Endothelial cell of umbilical vein (primary cell): Measurements from ENCODE around the gene MRGPRE. TPM values are rescaled to one million over a fixed set of nuclear protein-coding genes. Genes with fewer than 3 reads are reported as not detected.

Source experiments
- BruUV-seq: library from RNA; stranded (reverse); fragments of 400-500 nt; replicated peaks from 2 replicates; lab custom pipeline; 2021; lab: Mats Ljungman, UMichigan
- CTCF ChIA-PET: fragments of 300-600, 350-600 bp; sonication (Branson Sonifier 250); formaldehyde crosslinking; loops from one replicate; lab custom pipeline; 2021; ENCODE audit warnings: antibody characterized with exemption, inconsistent platforms; lab: Charles Lee
- POLR2A ChIA-PET: fragments of 300-600, 350-600 bp; sonication (Branson Sonifier 250); formaldehyde crosslinking; loops from one replicate; lab custom pipeline; 2021; ENCODE audit warnings: antibody characterized with exemption, inconsistent platforms; lab: Charles Lee
- DNase-seq: peaks from one replicate; pipeline ENCODE4 v3.0.0-alpha.2; 2011; ENCODE audit warnings: low read depth, low spot score
- FAIRE-seq: peaks from 2 replicates; lab custom pipeline; 2011; peaks lifted over from hg19 to GRCh38; lab: Jason Lieb, UNC
- H2AFZ ChIP-seq: 2 replicates; pipeline ENCODE4 v1.6.0; 2012; ENCODE audit warnings: low read depth, low read length, control low read depth, inconsistent platforms
- H3K27ac ChIP-seq: 2 replicates; pipeline ENCODE4 v1.5.1; 2011; ENCODE audit warnings: low read depth, mild to moderate bottlenecking, control low read depth, low read length, moderate library complexity; ENCODE audit not compliant: insufficient read depth
- H3K27me3 ChIP-seq, 2 experiments: 2 replicates each; pipeline versions ENCODE4 v1.6.0 to v1.6.1; 2011; ENCODE audit warnings: low read length in 2 of 2, mixed read lengths in 1 of 2; ENCODE audit not compliant: control insufficient read depth in 2 of 2, insufficient read depth in 2 of 2
- H3K36me3 ChIP-seq, 2 experiments: 2 replicates in 1 of 2; 3 replicates in 1 of 2; pipeline ENCODE4 v1.5.1; 2011; ENCODE audit warnings: low read length in 2 of 2, mild to moderate bottlenecking in 1 of 2, moderate library complexity in 1 of 2; ENCODE audit not compliant: control insufficient read depth in 2 of 2, insufficient read depth in 2 of 2; ENCODE audit errors: extremely low read depth in 1 of 2
- H3K4me1 ChIP-seq: 3 replicates; pipeline ENCODE4 v1.5.1; 2011; ENCODE audit warnings: mild to moderate bottlenecking, low read length; ENCODE audit not compliant: control insufficient read depth, insufficient read depth; ENCODE audit errors: extremely low read depth
- H3K4me2 ChIP-seq: 2 replicates; pipeline ENCODE4 v1.6.1; 2011; ENCODE audit warnings: low read length, control low read depth, mixed read lengths; ENCODE audit not compliant: insufficient read depth
- H3K4me3 ChIP-seq, 3 experiments: fragments of 200-600 bp in 1 of 3; sonication (generic), shearing (Covaris generic) in 1 of 3; replicated peaks in 1 of 3; 2 replicates each; pipeline ENCODE4 v1.5.1; 2011 to 2016; ENCODE audit warnings: control low read depth in 3 of 3, low read length in 3 of 3, mild to moderate bottlenecking in 2 of 3, inconsistent platforms in 1 of 3, low read depth in 1 of 3, moderate library complexity in 1 of 3; ENCODE audit not compliant: insufficient read depth in 1 of 3
- H3K79me2 ChIP-seq: 2 replicates; pipeline ENCODE4 v1.6.0; 2012; ENCODE audit warnings: low read length, inconsistent platforms; ENCODE audit not compliant: control insufficient read depth, insufficient read depth
- H3K9ac ChIP-seq: replicated peaks from 2 replicates; pipeline ENCODE3; 2011; ENCODE audit warnings: low read length, control low read depth; ENCODE audit not compliant: insufficient read depth; ENCODE audit errors: extremely low read depth
- H3K9me1 ChIP-seq: replicated peaks from 3 replicates; pipeline ENCODE4 v1.6.0; 2011; ENCODE audit warnings: mild to moderate bottlenecking, low read length; ENCODE audit not compliant: control insufficient read depth, insufficient read depth; ENCODE audit errors: extremely low read depth
- H3K9me3 ChIP-seq: replicated peaks from 2 replicates; pipeline ENCODE4 v1.5.1; 2012; ENCODE audit warnings: low read length, inconsistent platforms; ENCODE audit not compliant: control insufficient read depth, insufficient read depth
- H4K20me1 ChIP-seq: replicated peaks from 2 replicates; pipeline ENCODE3; 2011; ENCODE audit warnings: mild to moderate bottlenecking, low read length; ENCODE audit not compliant: control insufficient read depth, insufficient read depth; ENCODE audit errors: extremely low read depth
- EZH2 ChIP-seq: IDR thresholded peaks from 2 replicates; pipeline ENCODE4 v1.6.1; 2012; ENCODE audit warnings: borderline replicate concordance, low read depth, mild to moderate bottlenecking, moderate library complexity, low read length, inconsistent platforms; ENCODE audit not compliant: severe bottlenecking
- FOS ChIP-seq: IDR thresholded peaks from 2 replicates; pipeline ENCODE4 v1.6.1; 2011; ENCODE audit warnings: mild to moderate bottlenecking, low read length, moderate library complexity, borderline replicate concordance; ENCODE audit not compliant: insufficient read depth
- GATA2 ChIP-seq: IDR thresholded peaks from 2 replicates; pipeline ENCODE4 v1.7.0; 2011; ENCODE audit warnings: low read depth, mild to moderate bottlenecking, moderate library complexity, mixed read lengths, low read length; ENCODE audit not compliant: insufficient read length, insufficient read depth
- JUN ChIP-seq: IDR thresholded peaks from 2 replicates; pipeline ENCODE4 v1.6.1; 2011; ENCODE audit warnings: borderline replicate concordance, low read depth; ENCODE audit not compliant: insufficient read length, insufficient read depth
- MYC ChIP-seq: IDR thresholded peaks from one replicate; pipeline ENCODE4 v1.6.1; 2011; ENCODE audit warnings: mild to moderate bottlenecking, low read depth, low read length
- POLR2A ChIP-seq: IDR thresholded peaks from 2 replicates; pipeline ENCODE4 v1.6.1; 2012; ENCODE audit warnings: low read depth, mild to moderate bottlenecking, control low read depth, low read length
- POLR2AphosphoS5 ChIP-seq: IDR thresholded peaks from 2 replicates; pipeline ENCODE4 v1.6.1; 2012; ENCODE audit warnings: low read depth, mild to moderate bottlenecking, control low read depth, low read length, moderate library complexity; ENCODE audit not compliant: insufficient read depth
- dilution Hi-C: fragments of 300-500 bp; cut with MboI; formaldehyde crosslinking; loops from one replicate; pipeline ENCODE4 v1.15.0; 2019; ENCODE audit warnings: low sequenced_read_pairs; ENCODE audit not compliant: extremely low pct_ligation_motif_present
- intact Hi-C: fragments of 100-400 bp; cut with micrococcal nuclease; formaldehyde crosslinking; loops from one replicate; pipeline ENCODE4 v1.10.0; 2022
- polyA plus RNA-seq, 4 experiments: library from polyadenylated mRNA; depleted of rRNA in 3 of 4; stranded (reverse) in 3 of 4; unstranded in 1 of 4; fragments of >200 nt; gene quantifications; 2 replicates each; pipeline versions ENCODE4 v1.2.1 to v1.2.3, GENCODE V29; 2011 to 2012; ENCODE audit warnings: missing spikeins in 1 of 4
- total RNA-seq: library from RNA; stranded (reverse); gene quantifications from 2 replicates; pipeline ENCODE4 v1.2.3, GENCODE V29; 2021
- TF ChIP-seq, protein P1 (sequence below), 2 donors: IDR thresholded peaks; 1 replicate in 1 of 2; 2 replicates in 1 of 2; pipeline ENCODE4 v1.5.1; 2011; ENCODE audit warnings: low read length in 2 of 2, mild to moderate bottlenecking in 2 of 2, moderate library complexity in 2 of 2, control low read depth in 1 of 2, inconsistent platforms in 1 of 2, low read depth in 1 of 2; ENCODE audit not compliant: insufficient read depth in 1 of 2; ENCODE audit errors: extremely low read depth in 1 of 2
- TF ChIP-seq, protein P2 (sequence below): IDR thresholded peaks from 2 replicates; pipeline ENCODE4 v1.6.1; 2011; ENCODE audit not compliant: insufficient read depth, insufficient read length

MRGPRE gene
- total and polyA plus RNA-seq, 2 donors (not counting 3 experiments of a cell fraction or from before 2014, with no cell fraction given) = not detected

GRCh38 chr11:3177931-3178330 is 54.3 kb downstream of the MRGPRE start:
- Histone ChIP-seq H3K27ac (no peak overlapping the region), H3K79me2 (no peaks in the 10 kb centered on the region), H3K27me3 (no peaks in the 10 kb centered on the region), H3K4me3 (no peak overlapping the region), H3K36me3 (no peaks in the 10 kb centered on the region), H2AFZ (no peak overlapping the region), H3K9ac (no peak overlapping the region), H4K20me1 (no peaks in the 10 kb centered on the region), H3K9me1 (no peaks in the 10 kb centered on the region), H3K9me3 (no peaks in the 10 kb centered on the region), H3K4me1 (no peaks in the 10 kb centered on the region), H3K4me2 (no peak overlapping the region)
- CTCF ChIA-PET = no interaction called here
- POLR2A ChIA-PET = no interaction called here
- no TSS peak for BruUV-seq
- TF ChIP-seq POLR2A = no peak
- no peak for TF ChIP-seq JUN
- no peak for TF ChIP-seq POLR2AphosphoS5
- no peak for TF ChIP-seq GATA2
- TF ChIP-seq, protein P1, sequence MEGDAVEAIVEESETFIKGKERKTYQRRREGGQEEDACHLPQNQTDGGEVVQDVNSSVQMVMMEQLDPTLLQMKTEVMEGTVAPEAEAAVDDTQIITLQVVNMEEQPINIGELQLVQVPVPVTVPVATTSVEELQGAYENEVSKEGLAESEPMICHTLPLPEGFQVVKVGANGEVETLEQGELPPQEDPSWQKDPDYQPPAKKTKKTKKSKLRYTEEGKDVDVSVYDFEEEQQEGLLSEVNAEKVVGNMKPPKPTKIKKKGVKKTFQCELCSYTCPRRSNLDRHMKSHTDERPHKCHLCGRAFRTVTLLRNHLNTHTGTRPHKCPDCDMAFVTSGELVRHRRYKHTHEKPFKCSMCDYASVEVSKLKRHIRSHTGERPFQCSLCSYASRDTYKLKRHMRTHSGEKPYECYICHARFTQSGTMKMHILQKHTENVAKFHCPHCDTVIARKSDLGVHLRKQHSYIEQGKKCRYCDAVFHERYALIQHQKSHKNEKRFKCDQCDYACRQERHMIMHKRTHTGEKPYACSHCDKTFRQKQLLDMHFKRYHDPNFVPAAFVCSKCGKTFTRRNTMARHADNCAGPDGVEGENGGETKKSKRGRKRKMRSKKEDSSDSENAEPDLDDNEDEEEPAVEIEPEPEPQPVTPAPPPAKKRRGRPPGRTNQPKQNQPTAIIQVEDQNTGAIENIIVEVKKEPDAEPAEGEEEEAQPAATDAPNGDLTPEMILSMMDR (IDR thresholded peaks at IDR 0.05; ENCODE audit: extremely low read depth in 1 of 2, insufficient read depth in 1 of 2, low read depth in 1 of 2, low read length in 2 of 2) = no peak
- TF ChIP-seq EZH2 = no peak
- TF ChIP-seq, protein P2, sequence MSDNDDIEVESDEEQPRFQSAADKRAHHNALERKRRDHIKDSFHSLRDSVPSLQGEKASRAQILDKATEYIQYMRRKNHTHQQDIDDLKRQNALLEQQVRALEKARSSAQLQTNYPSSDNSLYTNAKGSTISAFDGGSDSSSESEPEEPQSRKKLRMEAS = no peak
- TF ChIP-seq FOS = no peak
- TF ChIP-seq MYC = no peak
- dilution Hi-C loops = no loop called here
- FAIRE-seq = no peak
- DNase-seq = no peak
- intact Hi-C loops = no loop called here

Other genes with a start within 250 kb of the MRGPRE start
- 173 and 177 TPM in 2 replicates for gene NAP1L4, start 240.1 kb downstream of the MRGPRE start, total RNA-seq
- gene NAP1L4, start 240.1 kb downstream of the MRGPRE start, polyA plus RNA-seq = 68.0 and 100.0 TPM in 2 replicates
- 66.2 and 72.3 TPM in 2 replicates for gene CARS1, start 175.0 kb downstream of the MRGPRE start, total RNA-seq
- 32.2 and 43.5 TPM in 2 replicates for gene CARS1, start 175.0 kb downstream of the MRGPRE start, polyA plus RNA-seq
- 30.2 and 37.7 TPM in 2 replicates for gene OSBPL5, start 67.1 kb downstream of the MRGPRE start, total RNA-seq
- gene OSBPL5, start 67.1 kb downstream of the MRGPRE start, polyA plus RNA-seq = 8.6 and 8.7 TPM in 2 replicates
- gene MRGPRG, start 13.6 kb downstream of the MRGPRE start, total RNA-seq = not detected in 2 replicates
- gene MRGPRG, start 13.6 kb downstream of the MRGPRE start, polyA plus RNA-seq = not detected in 2 replicates
- 32.5 and 41.7 TPM in 2 replicates for gene ZNF195, start 146.7 kb upstream of the MRGPRE start, total RNA-seq
- gene ZNF195, start 146.7 kb upstream of the MRGPRE start, polyA plus RNA-seq = 12.8 and 13.2 TPM in 2 replicates